Esophagus muscularis mucosa (tissue), 4 donors: ENCODE measurements around the gene CCDC187. TPM values are rescaled to one million over a fixed set of nuclear protein-coding genes. Genes with fewer than 3 reads are reported as not detected.

ENCODE experiments used
- DNase-seq: peaks from one replicate; pipeline ENCODE4 v3.0.0-alpha.2; 2017; ENCODE audit errors: extremely low spot score
- H3K27ac ChIP-seq, 4 donors: fragments of 200-600 bp; sonication (generic); replicated peaks in 1 of 4; 1 replicate in 3 of 4; 2 replicates in 1 of 4; pipeline ENCODE4 v1.5.1; 2016 to 2019; ENCODE audit warnings: mild to moderate bottlenecking in 1 of 4
- H3K27me3 ChIP-seq, 4 donors: fragments of 200-600 bp; sonication (generic); one replicate each; pipeline versions ENCODE4 v1.5.1 to v1.6.0; 2016 to 2019
- H3K36me3 ChIP-seq, 4 donors: fragments of 200-600 bp; sonication (generic); one replicate each; pipeline ENCODE4 v1.5.1; 2016 to 2019
- H3K4me1 ChIP-seq, 4 donors: fragments of 200-600 bp; sonication (generic); one replicate each; pipeline ENCODE4 v1.5.1; 2016 to 2019
- H3K4me3 ChIP-seq, 4 donors: fragments of 200-600 bp; sonication (generic); 1 replicate in 2 of 4; 2 replicates in 2 of 4; pipeline ENCODE4 v1.5.1; 2016 to 2019; ENCODE audit warnings: mild to moderate bottlenecking in 4 of 4, moderate library complexity in 1 of 4
- H3K9me3 ChIP-seq, 4 donors: fragments of 200-600 bp; sonication (generic); 1 replicate in 3 of 4; 2 replicates in 1 of 4; pipeline ENCODE4 v1.5.1; 2016 to 2019
- CTCF ChIP-seq, 3 experiments: fragments of 200-600 bp in 2 of 3; fragments of 450-650 bp in 1 of 3; sonication (generic) in 2 of 3; IDR thresholded peaks; one replicate each; pipeline ENCODE4 v1.5.1; 2017 to 2019; ENCODE audit warnings: antibody characterized with exemption in 3 of 3, mild to moderate bottlenecking in 2 of 3, moderate library complexity in 1 of 3
- EP300 ChIP-seq: sonication (generic); formaldehyde crosslinking; IDR thresholded peaks from one replicate; pipeline ENCODE4 v1.6.1; 2017; ENCODE audit warnings: antibody characterized with exemption
- POLR2A ChIP-seq: fragments of 450-650 bp; IDR thresholded peaks from one replicate; pipeline ENCODE4 v1.6.1; 2017; ENCODE audit warnings: antibody characterized with exemption, moderate library complexity, mild to moderate bottlenecking, low read depth
- POLR2AphosphoS5 ChIP-seq, 2 donors: sonication (generic); formaldehyde crosslinking; IDR thresholded peaks; one replicate each; pipeline ENCODE4 v1.6.1; 2017; ENCODE audit warnings: antibody characterized with exemption in 2 of 2
- WGBS: methylation state at CpG from one replicate; pipeline ENCODE4 v1.1.5; 2018; 5-methylcytosine and 5-hydroxymethylcytosine counted together
- intact Hi-C: fragments of 100-400 bp; cut with DNase I; formaldehyde crosslinking; loops from one replicate; pipeline ENCODE4 v1.15.1; 2023
- total RNA-seq, 4 donors: library from RNA; depleted of rRNA; stranded (reverse); fragments of >200 nt; gene quantifications; one replicate each; pipeline versions ENCODE4 v1.1.0 to v1.2.1, GENCODE V29; 2016

Gene CCDC187
- total RNA-seq, 4 donors from 2014 or later: not detected

GRCh38 chr9:136280535-136281315 is 23.2 kb downstream of the CCDC187 start:
- Histone ChIP-seq H3K4me3 (no peak overlapping the region), H3K9me3 (peaks cover 0 to 6% (median 0%) of the 10 kb centered on the region in 4 donors), H3K27ac (no peak overlapping the region), H3K27me3 (peaks cover 0 to 85% (median 0%) of the 10 kb centered on the region in 4 donors), H3K36me3 (no peaks in the 10 kb centered on the region), H3K4me1 (peaks cover 5 to 10% (median 9%) of the 10 kb centered on the region in 4 donors)
- no peak for DNase-seq
- no peak for TF ChIP-seq POLR2AphosphoS5 (IDR thresholded peaks at IDR 0.05)
- TF ChIP-seq CTCF (IDR thresholded peaks at IDR 0.05): no peak
- no peak for TF ChIP-seq EP300
- TF ChIP-seq POLR2A: no peak
- intact Hi-C loops: loop anchor here (10.0 kb wide), 1 partner anchor 676 kb away; no protein-coding TSS in a partner anchor
- 84% methylated on average over 11 of the region's 16 CpGs for WGBS

GRCh38 chr9:136279471-136279870 is 24.4 kb downstream of the CCDC187 start:
- DNase-seq: no peak
- Histone ChIP-seq H3K9me3 (peaks cover 0 to 6% (median 0%) of the 10 kb centered on the region in 4 donors), H3K4me3 (no peak overlapping the region), H3K36me3 (no peaks in the 10 kb centered on the region), H3K4me1 (peaks cover 5 to 10% (median 9%) of the 10 kb centered on the region in 4 donors), H3K27me3 (peaks cover 0 to 85% (median 0%) of the 10 kb centered on the region in 4 donors), H3K27ac (no peak overlapping the region)
- WGBS: 98% methylated on average over 6 of the region's 6 CpGs
- TF ChIP-seq EP300: no peak
- no peak for TF ChIP-seq POLR2AphosphoS5 (IDR thresholded peaks at IDR 0.05)
- no peak for TF ChIP-seq CTCF (IDR thresholded peaks at IDR 0.05)
- TF ChIP-seq POLR2A: no peak
- intact Hi-C loops: no loop called here

- DNase-seq: no peak
- peaks cover 5 to 9% (median 9%) of the 10 kb centered on the region in 4 donors for H3K4me1 ChIP-seq
- H3K27ac ChIP-seq: no peak overlapping the region
- peaks cover 0 to 6% (median 0%) of the 10 kb centered on the region in 4 donors for H3K9me3 ChIP-seq
- no peak for TF ChIP-seq CTCF (IDR thresholded peaks at IDR 0.05)
- 88% methylated on average over 1 of the region's 1 CpG for WGBS
- no peaks in the 10 kb centered on the region for H3K36me3 ChIP-seq
- H3K27me3 ChIP-seq: peaks cover 0 to 85% (median 0%) of the 10 kb centered on the region in 4 donors
- intact Hi-C loops: no loop called here
- H3K4me3 ChIP-seq: no peak overlapping the region
Measured at GRCh38 chr9:136278894-136279293, 25.0 kb downstream of the CCDC187 start.

- no peak for DNase-seq
- intact Hi-C loops: no loop called here
- H3K9me3 ChIP-seq: peaks cover 0 to 6% (median 0%) of the 10 kb centered on the region in 4 donors
- no peaks in the 10 kb centered on the region for H3K36me3 ChIP-seq
- TF ChIP-seq POLR2AphosphoS5 (IDR thresholded peaks at IDR 0.05) (no peak), EP300 (no peak), CTCF (IDR thresholded peaks at IDR 0.05) (no peak), POLR2A (no peak)
- peaks cover 0 to 78% (median 0%) of the 10 kb centered on the region in 4 donors for H3K27me3 ChIP-seq
- WGBS: 92% methylated on average over 2 of the region's 9 CpGs
- no peak overlapping the region for H3K4me3 ChIP-seq
- H3K27ac ChIP-seq: no peak overlapping the region
- peaks cover 1 to 3% (median 2%) of the 10 kb centered on the region in 4 donors for H3K4me1 ChIP-seq
Measured at GRCh38 chr9:136278221-136278620, 25.7 kb downstream of the CCDC187 start.

- H3K27me3 ChIP-seq: peaks cover 0 to 74% (median 0%) of the 10 kb centered on the region in 4 donors
- H3K4me3 ChIP-seq: no peak overlapping the region
- 95% methylated on average over 4 of the region's 14 CpGs for WGBS
- H3K9me3 ChIP-seq: peaks cover 0 to 6% (median 0%) of the 10 kb centered on the region in 4 donors
- TF ChIP-seq EP300: no peak
- no peak for TF ChIP-seq CTCF (IDR thresholded peaks at IDR 0.05)
- no peak for TF ChIP-seq POLR2AphosphoS5 (IDR thresholded peaks at IDR 0.05)
- TF ChIP-seq POLR2A: no peak
- no peaks in the 10 kb centered on the region for H3K36me3 ChIP-seq
- DNase-seq: no peak
- H3K27ac ChIP-seq: no peak overlapping the region
- intact Hi-C loops: no loop called here
- no peaks in the 10 kb centered on the region for H3K4me1 ChIP-seq
Measured at GRCh38 chr9:136277746-136278145, 26.1 kb downstream of the CCDC187 start.
